GM12875 (cell line): ENCODE data around the gene RAP1GAP.

Experiments
- H3K4me3 ChIP-seq: one replicate; pipeline ENCODE4 v1.5.1; 2011; ENCODE audit warnings: low read depth, low read length, control low read depth
- CTCF ChIP-seq: IDR thresholded peaks from 2 replicates; pipeline ENCODE4 v1.5.1; 2011; ENCODE audit warnings: low read depth, mild to moderate bottlenecking, control low read depth, inconsistent platforms, low read length, moderate library complexity, borderline replicate concordance; ENCODE audit not compliant: insufficient read depth

Gene RAP1GAP

GRCh38 chr1:21598904-21599303 lies 70.3 kb downstream of the RAP1GAP start:
- no peak overlapping the region for H3K4me3 ChIP-seq
- no peak for TF ChIP-seq CTCF

GRCh38 chr1:21598417-21598816 lies 70.7 kb downstream of the RAP1GAP start:
- no peak for TF ChIP-seq CTCF
- no peak overlapping the region for H3K4me3 ChIP-seq

GRCh38 chr1:21597753-21598152 lies 71.4 kb downstream of the RAP1GAP start:
- H3K4me3 ChIP-seq = no peak overlapping the region
- no peak for TF ChIP-seq CTCF

GRCh38 chr1:21596628-21597027 lies 72.5 kb downstream of the RAP1GAP start:
- TF ChIP-seq CTCF = no peak

GRCh38 chr1:21596174-21596573 lies 73.0 kb downstream of the RAP1GAP start:
- no peak for TF ChIP-seq CTCF
- no peak overlapping the region for H3K4me3 ChIP-seq

More at GRCh38 chr1:21596628-21597027, 72.5 kb downstream of the RAP1GAP start:
- H3K4me3 ChIP-seq = no peak overlapping the region

GRCh38 chr1:21594935-21595897 lies 73.9 kb downstream of the RAP1GAP start:
- peak; percentile 65 for TF ChIP-seq CTCF
- H3K4me3 ChIP-seq = no peak overlapping the region

- no peak overlapping the region for H3K4me3 ChIP-seq
- TF ChIP-seq CTCF = no peak
Measured at GRCh38 chr1:21594501-21594900, 74.7 kb downstream of the RAP1GAP start.
